Activated CD4-positive, alpha-beta T cell treated with anti-CD3 and anti-CD28 coated beads for 1 hour (primary cell): Measurements from ENCODE around the gene LDB3.

Source experiments
- DNase-seq: peaks from one replicate; pipeline ENCODE4 v3.0.0-alpha.2; 2020

LDB3 gene

GRCh38 chr10:86769991-86770390 is 101.7 kb downstream of the LDB3 start:
- no peak for DNase-seq

DNA sequence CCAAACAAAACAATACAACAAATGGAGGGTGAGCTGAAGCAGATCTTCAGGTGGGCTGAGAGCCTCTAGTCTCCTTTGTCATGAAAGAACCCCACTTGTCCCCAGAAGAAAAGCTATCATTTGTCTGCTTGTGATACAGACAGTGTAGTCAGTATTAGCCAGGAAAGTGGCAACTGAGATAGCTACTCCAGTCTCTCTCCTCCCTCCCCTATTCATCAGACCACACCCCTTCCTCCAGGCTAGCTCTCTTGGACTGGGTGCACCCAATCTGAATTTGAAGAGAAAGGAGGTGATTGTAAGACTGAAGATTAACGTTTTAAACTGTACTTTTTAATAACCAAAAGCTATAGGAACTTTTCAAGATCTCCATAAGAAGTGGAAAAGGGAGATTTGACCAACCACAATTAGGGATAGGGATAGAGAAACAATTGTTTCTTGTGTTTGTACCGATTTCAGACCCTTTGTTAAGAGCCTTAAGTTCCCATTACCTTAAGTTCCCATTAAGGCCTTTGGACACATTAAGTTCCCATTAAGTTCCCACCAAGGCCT is 102.2 kb downstream of the LDB3 start:
- no peak for DNase-seq

- DNase-seq: no peak
Measured at GRCh38 chr10:86773498-86773897, 105.2 kb downstream of the LDB3 start.

DNA sequence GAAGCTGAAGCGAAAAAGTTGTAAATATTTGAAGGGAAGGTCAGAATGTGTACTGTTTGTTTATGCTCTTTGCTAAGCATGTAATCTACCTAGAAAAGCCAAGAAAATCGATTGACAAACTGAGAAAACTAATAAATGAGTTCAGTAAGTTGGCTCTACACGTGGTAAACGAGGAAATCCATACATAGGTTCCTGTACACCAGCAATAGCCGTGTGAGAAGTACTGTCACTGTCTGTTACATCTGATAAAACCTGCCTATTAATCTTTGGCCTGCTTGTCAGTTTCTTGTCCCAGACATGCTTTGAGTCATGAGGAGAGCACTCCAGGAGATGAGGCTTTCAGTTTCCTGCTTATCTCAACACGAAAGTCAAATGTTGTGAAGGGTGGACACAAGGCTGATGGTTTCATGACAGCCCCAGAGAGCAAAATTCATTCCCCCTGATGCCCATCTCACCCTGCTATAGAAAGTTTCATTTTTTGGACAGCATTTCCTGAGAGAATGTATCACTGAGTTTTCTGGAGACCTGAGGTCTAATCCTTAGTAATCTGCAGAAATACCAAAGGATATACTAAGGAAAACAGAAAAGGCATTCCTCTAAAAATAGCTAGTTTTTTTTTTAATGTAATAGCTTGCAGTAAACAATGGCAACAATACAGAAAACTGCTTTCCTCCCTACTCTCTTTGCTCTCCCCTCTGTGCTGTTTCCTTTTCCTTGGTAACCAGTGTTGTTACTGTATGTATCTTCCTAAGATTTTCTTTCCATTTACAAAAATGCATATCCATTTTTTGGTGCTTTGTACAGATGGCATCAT is 107.0 kb downstream of the LDB3 start:
- no peak for DNase-seq

DNA sequence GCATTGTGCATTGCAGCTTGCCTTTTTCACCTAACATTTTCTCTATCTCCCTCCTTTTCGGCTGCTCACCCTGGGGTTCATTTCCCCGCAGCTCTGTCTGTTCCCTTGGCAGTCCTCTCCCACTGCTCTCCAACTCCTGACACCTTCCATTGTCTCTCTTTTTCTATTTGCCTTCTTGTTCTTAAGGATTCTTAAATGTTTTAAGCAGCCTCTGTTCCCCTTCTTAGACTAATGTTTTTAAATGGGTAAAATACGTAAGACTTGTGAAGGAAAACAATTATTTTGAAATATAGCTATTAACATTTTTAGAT is 107.5 kb downstream of the LDB3 start:
- no peak for DNase-seq

GRCh38 chr10:86779220-86780017 is 111.1 kb downstream of the LDB3 start:
- DNase-seq: no peak

DNA sequence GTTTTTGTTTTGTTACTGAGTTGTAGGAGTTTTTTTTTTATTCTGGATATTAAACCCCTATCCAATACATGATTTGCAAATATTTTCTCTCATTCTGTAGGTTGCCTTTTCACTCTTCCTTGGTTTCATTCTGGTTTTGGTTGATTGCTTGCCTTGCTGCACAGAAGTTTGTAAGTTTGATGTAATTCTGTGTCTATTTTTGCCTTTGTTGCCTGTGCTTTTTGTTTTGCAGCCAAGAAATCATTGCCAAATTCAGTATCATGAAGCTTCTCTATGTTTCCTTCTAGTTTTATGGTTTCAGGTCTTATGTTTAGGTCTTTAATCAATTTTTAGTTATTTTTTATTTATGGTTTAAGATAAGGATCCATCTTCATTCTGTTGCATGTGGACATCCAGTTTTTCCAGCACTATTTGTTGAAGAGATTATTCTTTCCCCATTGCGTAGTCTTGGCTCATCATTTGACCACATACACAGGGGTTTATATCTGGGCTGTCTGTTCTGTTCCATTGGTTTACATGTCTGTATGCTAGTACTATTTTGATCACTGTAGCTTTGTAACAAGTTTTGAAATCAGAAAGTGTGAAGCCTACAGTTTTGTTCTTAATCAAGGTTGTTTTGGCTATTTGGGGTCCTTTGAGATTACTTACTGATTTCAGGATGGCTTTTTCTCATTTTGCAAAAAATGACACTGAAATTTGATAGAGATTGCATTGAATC is 114.5 kb downstream of the LDB3 start:
- no peak for DNase-seq

DNA sequence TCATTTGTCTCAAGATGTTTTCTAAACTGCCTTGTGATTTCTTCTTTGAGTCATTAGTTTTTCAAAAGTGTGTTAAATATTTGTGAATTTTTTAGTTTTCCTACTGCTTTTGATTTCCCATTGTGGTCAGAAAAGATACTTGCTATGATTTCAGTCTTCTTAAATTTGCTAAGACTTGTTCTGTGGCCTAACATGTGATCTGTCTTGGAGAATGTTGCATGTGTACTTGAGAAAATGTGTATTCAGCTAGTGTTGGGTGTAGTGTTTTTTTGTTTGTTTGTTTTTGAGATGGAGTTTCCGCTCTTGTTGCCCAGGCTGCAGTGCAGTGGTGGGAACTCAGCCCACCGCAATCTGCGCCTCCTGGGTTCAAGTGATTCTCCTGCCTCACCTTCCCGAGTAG is 116.7 kb downstream of the LDB3 start:
- no peak for DNase-seq
